GF-D8 (cell line): ENCODE data around the gene NIT1.
"Not testable (repeated sequence)": the region's sequence is repeated elsewhere in the genome, so short reads cannot be mapped to it uniquely, and the experiment has no call there.

Source experiments
- DNase-seq: peaks from one replicate; lab custom pipeline; 2025; lab: John Stamatoyannopoulos, UW

NIT1 gene

DNA sequence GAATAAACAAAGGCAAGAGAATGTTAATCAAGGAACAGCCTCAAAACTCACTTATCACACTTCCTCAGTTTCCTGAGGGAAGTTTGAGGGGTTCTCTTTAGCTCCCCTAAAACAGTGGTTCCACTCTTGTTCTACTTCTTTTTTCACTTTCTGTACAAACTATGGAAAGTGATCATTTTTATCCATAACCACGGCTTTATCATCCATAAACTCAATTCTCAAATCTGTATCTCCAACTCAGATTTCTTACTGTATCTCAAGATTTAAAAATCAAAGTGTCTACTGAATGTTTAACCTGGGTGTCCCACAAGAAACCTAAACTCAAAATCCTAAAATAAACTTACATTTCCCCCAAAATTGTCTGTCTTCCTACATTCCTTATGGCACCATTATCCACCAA lies 4.0 kb upstream of the NIT1 start:
- DNase-seq, result no peak

DNA sequence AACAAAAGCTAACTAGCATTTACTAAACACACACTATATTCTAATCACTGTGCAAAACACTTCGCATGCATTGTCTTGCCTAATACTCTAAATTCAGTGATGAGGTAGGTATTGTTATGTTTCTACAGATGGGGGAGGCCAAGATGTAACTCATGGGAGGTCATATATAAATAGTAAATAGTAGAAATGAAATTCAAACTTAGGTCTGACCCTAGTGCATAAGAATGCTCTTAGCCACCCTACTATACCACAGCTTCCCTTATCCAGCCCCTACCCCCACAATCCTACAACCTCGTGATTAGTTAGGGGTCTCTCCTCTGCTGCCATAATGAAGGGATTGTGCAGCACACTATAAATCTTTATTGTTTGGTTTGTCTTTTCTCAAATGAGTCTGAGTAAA lies 3.3 kb upstream of the NIT1 start:
- DNase-seq, result no peak

DNA sequence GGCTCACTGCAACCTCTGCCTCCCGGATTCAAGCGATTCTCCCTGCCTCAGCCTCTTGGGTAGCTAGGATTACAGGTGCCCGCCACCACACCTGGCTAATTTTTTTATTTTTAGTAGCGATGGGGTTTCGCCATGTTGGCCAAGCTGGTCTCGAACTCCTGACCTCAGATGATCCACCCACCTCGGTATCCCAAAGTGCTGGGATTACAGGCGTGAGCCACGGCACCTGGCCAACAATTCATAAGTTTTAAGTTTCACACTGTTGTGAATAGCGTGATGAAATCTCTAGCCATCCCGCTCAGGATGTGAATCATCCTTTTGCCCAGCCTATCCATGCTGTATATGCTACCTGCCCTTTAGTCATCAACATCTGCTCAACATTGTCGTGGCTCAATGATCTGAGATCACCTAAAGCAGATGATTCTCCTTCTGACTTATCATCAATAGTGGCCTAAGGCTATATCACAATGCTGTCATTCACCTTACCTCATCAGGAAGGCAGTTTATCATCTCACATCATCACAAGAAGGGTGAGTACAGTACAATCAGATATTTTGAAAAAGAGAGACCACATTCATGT lies 2.7 kb upstream of the NIT1 start:
- DNase-seq, result no peak

DNA sequence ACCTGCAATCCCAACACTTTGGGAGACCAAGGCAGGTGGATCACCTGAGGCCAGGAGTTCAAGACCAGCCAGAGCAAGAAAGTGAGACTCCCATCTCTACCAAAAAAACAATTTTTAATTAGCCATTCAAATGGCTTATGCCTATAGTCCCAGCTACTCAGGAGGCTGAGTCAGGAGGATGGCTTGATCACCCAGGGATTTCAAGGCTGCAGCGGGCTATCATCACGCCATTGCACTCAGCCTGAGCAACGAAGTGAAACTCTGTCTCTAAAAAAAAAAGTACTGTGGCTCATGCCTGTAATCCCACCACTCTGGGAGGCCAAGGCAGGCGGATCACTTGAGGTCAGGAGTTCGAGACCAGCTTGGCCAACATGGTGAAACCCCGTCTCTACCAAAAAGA lies 1.9 kb upstream of the NIT1 start:
- not testable (repeated sequence) for DNase-seq

DNA sequence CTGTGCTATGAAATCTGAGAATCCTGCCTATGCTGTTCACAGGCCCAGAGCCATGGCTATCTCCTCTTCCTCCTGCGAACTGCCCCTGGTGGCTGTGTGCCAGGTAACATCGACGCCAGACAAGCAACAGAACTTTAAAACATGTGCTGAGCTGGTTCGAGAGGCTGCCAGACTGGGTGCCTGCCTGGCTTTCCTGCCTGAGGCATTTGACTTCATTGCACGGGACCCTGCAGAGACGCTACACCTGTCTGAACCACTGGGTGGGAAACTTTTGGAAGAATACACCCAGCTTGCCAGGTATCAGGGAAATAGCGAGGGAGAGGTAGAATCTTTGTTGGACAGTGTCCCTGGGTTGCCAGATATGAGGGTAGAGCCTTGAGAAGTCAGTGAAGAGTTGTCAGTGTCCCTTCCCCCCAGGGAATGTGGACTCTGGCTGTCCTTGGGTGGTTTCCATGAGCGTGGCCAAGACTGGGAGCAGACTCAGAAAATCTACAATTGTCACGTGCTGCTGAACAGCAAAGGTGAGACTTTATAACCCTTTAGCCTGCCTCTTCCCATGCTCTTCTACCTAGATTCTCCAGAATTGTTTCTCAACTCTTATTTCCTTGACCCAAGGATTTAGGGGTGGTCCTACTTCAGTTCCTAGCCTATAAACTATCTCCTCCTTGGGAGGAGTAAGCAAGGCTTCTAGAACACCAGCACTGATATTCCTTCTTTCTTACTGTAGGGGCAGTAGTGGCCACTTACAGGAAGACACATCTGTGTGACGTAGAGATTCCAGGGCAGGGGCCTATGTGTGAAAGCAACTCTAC lies 1.4 kb downstream of the NIT1 start:
- DNase-seq, result peak; percentile 26

DNA sequence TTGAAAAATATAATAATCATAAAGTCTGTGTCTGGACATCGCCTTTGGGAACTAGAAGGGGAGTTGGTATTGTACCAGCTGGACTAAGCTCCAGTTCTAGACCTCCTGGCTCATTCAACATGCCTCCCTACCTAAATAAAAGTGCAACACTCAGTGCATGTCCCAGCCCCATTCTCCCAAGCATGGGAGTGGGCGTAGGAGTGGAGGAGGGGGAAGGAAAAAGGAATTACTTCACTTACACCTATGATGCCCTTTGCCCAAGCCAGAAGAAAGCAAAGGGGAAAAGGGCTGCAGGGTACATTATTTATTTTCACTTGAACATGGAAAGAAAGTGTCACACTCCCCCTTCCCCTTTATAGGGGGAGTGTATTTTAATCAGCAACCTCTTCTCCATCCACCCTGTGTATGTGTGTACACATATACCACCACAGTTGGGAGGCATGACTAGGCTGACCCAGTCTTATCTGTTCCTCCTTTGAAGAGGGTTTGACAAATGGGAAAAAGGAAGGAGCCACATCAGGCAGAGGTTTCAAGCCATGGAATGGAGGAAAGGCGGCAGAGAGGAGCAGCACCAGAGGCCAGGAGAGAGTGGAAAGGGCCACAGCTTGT lies 3.2 kb downstream of the NIT1 start:
- no peak for DNase-seq

DNA sequence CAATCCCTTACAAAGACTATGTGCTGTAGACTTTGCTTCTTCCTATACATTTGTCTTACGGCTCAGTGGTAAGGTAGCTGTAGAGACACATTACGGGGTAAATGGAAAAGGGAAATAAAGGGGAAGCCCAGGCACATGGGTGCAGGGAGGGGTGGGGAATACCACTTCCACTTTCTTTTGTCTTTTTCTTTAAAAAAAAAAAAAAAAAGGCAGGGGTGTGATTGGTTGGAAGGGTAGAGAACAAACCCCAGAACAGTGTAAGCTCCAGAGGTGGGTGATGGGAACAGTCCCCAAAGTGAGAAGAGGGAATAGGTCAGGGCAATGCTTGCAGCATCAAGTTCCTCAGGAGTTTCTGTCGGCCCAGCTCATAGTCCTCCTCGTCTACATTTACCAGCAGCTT lies 3.9 kb downstream of the NIT1 start:
- peak; percentile 13 for DNase-seq

DNA sequence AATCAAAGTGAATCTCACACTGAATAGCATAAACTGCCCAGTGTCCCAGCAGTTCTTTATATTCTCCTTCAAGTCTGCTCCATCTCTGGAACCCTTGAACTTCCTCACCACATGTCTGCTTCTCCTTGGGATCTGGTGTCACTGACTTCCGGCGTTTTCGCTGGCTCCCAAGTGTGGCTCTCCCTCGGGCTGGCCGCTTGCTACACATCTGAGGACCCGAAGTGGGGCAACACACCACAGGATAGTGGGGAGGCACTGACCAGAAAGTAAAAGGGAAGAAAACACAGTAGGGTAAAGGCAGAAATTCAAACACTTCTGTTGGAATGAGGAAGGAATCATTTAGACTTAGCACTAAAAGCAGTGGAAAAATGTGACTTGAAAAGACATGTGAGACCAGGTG lies 5.1 kb downstream of the NIT1 start:
- DNase-seq, result no peak

DNA sequence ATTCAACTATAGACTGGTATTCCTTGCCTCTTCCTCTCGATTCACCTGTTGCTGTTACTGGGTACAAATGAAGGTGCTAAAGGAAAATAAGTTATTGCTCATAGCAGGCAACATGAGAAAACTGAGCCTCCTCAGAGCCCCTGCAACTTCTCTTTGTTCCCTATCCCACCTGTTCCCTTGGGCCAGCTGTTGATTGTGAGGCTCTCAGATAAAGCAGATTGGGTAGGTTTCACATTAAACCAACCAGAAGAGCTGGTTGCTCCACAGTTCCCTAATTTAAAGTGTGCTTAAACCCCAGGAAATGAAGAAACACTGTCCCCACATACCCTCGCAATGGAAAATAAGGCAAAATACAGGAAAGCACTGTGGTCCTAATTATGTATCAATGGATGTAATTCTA lies 9.7 kb downstream of the NIT1 start:
- peak; percentile 89 for DNase-seq

DNA sequence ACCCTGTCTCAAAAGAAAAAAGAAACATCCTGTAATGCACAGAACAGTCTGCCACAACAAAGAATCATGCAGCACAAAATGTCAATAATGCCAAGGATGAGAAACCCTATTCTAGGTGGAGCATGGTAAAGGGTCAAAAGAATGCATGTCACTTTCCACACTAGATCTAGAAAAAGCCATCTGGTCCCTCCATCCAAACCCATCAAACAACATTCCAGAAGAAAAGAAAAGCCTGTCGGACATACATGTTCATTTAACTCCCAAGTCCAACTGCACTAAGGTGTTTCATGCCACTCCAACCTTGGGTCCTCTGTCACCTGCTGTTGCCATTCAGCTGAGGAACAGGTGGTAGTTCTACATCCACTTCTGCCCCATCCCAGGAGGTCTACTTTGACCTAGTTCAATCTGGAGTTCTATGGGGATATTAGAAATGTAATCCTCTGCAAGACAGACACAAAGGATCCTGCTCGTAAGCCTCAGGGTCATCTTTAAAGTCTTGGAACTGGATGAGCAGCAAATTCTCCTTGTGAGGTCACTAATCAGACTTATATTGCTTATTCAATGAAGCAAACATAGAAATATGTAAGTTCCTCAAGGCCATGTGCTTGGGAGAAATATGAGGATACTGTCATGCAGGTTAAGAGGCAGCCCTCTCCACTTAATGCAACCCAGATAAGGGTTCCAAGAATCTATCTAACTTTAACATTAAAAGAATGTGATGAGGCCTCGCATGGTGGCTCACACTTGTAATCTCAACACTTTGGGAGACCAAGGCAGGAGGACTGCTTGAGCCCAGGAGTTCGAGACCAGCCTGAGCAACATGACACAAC lies 10.9 kb downstream of the NIT1 start:
- DNase-seq, result no peak

DNA sequence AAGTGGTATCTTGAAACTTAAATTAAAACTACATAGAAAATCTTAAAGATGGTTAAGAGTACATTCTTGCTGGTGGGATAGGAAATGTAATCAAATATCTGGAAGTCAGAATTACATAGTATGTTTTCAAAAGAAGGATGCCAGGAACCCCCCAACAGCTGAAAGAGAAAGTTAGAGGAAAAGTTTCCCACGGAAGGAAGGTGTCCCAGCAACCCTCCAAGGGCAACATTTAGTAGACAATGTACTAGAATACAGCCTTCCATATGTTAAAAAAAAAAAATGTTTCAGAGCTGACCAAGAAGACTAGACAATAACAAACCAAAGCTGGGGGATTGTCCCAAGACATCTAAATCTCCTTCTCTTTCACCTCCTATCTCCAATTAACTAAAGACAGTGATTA lies 12.4 kb downstream of the NIT1 start:
- no peak for DNase-seq

DNA sequence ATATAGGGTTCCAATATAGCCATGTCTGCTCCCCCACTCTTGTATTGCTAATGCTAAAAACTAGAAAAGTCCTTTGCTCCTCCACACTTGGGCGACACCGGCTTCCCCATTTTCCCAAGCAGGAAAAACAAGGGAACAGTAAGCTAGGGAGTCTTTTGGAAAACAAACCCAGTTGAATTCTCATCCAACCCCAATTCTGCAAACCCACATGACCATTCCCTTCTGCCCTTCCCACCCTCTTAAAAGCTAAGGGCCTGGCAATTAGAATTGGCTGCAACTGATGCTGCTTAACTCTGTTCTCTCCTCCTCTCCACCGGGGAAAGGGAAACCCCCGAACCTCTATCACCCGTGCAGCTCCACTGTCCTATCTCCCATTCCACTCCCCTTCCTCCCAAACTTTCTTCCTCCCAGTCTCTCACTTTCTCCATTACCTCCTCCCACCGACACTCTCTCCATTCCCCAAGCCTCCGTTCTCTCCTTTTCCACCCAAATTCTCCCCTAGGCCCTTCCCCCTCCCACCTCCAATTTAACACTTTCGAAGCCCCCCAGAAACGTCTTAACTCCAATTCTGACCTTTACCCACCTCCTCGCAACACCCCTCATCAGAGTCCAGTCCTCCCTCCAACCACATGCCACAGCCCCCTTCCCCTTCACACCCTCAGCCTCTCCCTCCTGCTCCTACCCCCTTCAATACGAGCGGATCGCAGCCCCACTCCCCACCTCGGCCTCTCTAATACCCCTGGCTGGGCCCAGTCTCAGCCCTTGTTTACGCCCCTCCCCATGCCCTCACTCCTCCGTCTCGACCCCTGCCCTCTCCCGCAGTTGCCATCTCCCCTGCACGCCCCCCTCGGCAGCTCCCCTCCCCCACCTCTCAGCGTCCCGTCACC lies 13.9 kb downstream of the NIT1 start:
- DNase-seq, result no peak

DNA sequence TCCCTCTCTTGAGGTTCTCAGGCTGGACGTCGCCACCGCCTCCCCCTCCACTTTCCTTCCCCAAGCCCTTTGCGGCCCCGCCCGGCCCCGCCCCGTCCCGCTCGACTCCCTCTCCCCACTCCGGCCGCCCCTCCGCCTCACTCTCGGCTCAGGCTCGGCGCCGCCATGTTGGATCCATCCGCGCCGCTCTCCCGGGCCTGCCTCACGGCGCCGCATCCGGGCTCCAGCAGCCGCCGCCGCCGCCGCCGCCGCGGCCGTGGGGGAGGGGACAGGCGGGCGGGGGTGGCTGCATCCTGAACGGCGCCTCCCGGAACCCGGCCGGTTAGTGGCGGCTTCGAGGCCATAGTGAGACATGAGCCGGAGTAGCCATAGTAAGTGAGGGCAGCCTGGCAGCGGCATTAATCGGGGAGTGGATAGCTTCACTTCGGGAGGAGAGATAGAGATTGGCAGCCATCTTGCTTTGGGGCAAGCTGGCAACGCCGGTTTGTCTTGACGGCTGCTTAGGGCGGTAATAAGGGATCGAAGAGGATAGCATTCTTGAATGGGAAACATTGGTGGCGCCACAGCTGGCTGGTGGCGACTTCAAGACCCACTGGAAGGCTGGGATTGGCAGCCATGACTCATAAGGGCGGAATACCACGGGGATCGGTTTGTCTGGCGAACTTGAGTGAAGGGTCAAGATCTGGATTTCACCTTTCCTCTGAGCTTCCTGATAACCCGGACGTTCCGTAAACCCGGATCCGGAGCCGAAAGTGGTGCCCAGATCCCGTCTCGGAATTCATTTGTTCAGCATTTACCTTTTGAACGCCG lies 14.7 kb downstream of the NIT1 start, which contains the start of gene DEDD:
TSS of gene DEDD (minus strand) at position 258 of the 810 bp plus-strand sequence. CDS start 8,205 bp downstream, outside the sequence.
- peak; percentile 94 for DNase-seq

DNA sequence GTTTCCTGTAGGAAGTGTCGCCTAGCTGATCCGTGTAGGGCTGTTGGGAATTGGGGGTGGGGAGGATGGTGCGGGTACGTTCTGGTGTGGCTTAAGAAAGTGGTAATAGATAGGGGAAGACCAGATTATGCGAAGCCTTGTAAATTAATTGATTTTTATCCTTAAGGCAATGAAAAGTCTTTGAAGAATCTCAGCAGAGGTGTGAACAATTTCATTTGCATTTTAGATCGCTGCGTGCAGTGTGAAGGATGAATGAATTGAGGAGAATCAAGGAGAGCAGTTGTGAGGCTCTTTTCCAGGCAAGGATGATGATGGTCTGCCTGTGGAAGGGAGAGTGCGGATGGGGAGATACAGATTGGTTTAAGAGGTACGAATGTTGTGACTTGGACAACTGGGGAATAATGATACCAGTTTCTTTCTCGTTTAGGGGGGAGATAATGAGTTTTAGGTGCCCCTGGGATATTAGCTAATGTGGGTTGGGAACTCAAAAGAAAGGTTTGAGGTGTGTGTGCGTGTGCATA lies 15.4 kb downstream of the NIT1 start:
- DNase-seq, result no peak

DNA sequence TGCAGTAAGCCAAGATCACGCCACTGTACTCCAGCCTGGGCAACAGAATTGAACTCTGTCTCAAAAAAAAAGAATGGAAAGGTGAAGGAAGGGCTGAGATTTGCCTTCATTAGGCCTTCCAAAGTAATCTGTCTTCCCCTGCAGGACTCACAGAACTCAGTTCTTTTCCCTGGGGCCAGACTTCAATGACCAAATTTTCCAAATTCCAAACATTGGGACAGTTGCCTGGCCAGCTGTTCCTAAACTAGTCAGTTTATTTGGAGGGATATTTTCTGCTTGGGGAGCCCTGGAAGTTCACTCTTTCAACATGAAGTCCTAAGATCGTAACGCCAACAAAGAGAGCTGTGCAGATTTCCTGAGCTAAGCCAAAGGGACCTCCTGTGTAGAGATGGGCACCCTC lies 20.0 kb downstream of the NIT1 start:
- no peak for DNase-seq

DNA sequence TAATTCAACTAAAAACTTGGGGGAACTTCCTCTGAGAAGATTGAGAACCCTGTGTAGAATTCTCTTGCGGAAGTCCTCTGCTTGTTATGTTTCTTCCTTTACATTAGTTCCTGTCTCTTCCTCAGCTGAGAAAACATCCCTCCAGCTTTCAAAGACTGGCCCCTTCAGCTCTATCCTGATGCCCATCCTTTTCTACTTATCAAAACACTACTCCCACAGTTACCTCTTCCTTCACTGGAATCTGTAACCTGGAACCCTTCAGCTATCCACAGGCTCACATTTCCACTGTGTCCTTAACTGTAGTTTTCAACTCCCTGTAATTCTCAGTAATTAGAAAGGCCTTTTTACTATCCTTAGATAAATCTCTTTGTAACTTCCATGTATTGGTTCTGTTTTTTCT lies 20.5 kb downstream of the NIT1 start:
- no peak for DNase-seq

DNA sequence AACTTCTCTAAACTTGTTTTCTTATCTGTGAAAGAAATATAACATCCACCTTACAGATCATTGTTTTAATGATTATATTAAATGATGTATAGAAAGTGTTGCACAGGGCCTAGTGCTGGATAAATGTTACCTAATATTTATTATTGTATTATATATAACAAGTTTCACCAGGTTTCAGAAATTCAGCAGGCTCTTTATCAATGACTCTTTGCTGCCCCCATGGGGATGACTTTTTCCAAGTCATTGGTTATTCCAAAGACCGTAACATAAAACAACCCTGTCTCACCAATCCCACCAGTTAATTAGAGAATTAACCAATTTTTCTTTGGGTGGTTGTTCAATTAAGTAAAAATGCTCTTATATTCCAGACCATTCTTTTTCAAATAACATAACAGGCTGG lies 21.9 kb downstream of the NIT1 start:
- peak; percentile 16 for DNase-seq

DNA sequence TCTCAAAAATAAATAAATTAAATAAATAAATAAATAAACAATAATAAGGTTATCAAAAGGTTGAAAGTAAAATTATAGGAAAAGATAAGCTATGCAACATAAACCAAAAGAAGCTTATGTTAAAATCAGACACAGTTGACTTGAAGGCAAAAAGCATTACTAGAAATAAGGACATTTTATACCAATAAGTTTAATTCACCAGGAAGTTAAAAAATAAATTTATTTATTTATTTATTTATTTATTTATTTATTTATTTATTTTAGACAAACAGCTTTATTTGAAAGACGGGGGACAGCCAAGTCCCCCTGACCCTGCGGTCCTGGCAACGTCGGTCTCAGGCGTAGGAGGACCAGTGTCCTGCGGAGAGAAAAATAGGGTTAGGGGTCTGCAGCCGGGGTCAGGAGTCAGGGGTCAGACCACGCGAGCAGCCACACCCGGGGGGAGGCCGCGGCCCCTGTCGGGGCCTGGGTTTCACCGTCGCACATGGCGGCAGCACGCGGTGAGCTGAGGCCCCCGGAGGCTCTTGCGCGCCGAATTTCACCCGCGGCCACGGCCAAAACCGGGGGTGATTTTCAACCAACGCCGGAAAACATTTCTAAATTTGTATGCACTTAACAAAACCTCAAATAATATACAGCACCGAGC lies 23.0 kb downstream of the NIT1 start:
- no peak for DNase-seq

DNA sequence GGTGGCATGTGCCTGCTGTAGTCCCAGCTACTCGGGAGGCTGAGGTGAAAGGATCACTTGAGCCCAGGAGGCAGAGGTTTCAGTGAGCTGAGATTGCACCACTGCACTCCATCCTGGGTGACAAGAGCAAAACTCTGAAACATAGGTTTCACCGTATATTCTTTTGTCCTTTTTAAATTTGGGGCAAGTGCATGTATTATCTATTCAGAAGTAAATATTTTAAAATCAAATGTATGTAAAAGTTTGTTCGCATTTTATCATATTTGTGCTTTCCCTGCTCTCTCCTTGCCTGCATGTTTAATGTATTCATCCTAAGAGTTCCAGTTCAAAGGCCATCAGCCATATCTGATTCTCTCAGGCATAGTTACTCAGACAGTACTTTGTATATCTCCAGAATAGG lies 27.9 kb downstream of the NIT1 start:
- DNase-seq, result no peak

DNA sequence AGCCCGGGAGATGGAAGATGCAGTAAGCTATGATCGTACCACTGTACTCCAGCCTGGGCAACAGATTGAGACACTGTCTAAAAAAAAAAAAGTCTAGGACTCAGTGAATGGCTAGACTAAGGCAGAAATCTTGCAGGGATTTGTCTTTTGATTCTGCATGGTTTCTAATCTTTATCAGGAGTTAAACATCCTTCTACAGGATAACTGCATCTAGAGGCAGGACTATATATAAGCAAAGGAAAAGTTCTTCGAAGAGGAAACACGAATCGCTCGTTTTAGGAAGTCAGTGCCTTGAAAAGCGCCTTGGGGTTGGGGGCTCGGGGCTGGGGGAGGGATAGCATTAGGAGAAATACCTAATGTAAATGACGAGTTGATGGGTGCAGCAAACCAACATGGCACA lies 35.3 kb downstream of the NIT1 start:
- no peak for DNase-seq
